GM13976 (cell line): Measurements from ENCODE around the gene ACAD8.

ENCODE experiments used
- DNase-seq: peaks from one replicate; pipeline ENCODE4 v3.0.0; 2012; ENCODE audit warnings: low spot score
- CTCF ChIP-seq: IDR thresholded peaks from 2 replicates; pipeline ENCODE4 v1.5.1; 2012; ENCODE audit warnings: borderline replicate concordance, mild to moderate bottlenecking; ENCODE audit not compliant: insufficient read depth; ENCODE audit errors: extremely low read depth, missing control alignments, control extremely low read depth
- in situ Hi-C: fragments of 300-500 bp; cut with MboI; formaldehyde crosslinking; loops from one replicate; pipeline ENCODE4 v1.12.0; 2022; ENCODE audit warnings: low sequenced_read_pairs, mixed read lengths, inconsistent platforms; ENCODE audit not compliant: unreplicated experiment

The ACAD8 gene

GRCh38 chr11:134287561-134287960 is 34.2 kb downstream of the ACAD8 start:
- no peak for TF ChIP-seq CTCF
- no peak for DNase-seq
- in situ Hi-C loops = no loop called here

GRCh38 chr11:134288486-134288885 is 35.1 kb downstream of the ACAD8 start:
- in situ Hi-C loops = no loop called here
- DNase-seq = no peak
- no peak for TF ChIP-seq CTCF

- in situ Hi-C loops = no loop called here
- no peak for TF ChIP-seq CTCF
- DNase-seq = no peak
Measured at GRCh38 chr11:134289167-134289566, 35.8 kb downstream of the ACAD8 start.

GRCh38 chr11:134289789-134290188 is 36.4 kb downstream of the ACAD8 start:
- no peak for TF ChIP-seq CTCF
- DNase-seq = no peak
- in situ Hi-C loops = no loop called here

- no peak for TF ChIP-seq CTCF
- in situ Hi-C loops = no loop called here
- no peak for DNase-seq
Measured at GRCh38 chr11:134290646-134291045, 37.3 kb downstream of the ACAD8 start.

- no peak for TF ChIP-seq CTCF
- in situ Hi-C loops = no loop called here
- no peak for DNase-seq
Measured at GRCh38 chr11:134291196-134291595, 37.8 kb downstream of the ACAD8 start.

GRCh38 chr11:134292661-134293060 is 39.3 kb downstream of the ACAD8 start:
- no peak for DNase-seq
- TF ChIP-seq CTCF = no peak
- in situ Hi-C loops = no loop called here
